HepG2 (cell line): ENCODE data around the gene DNAJB11. TPM values are rescaled to one million over a fixed set of nuclear protein-coding genes. Genes with fewer than 3 reads are reported as not detected.

ENCODE experiments used
- CC2D1A ChIP-seq: sonication (generic); formaldehyde crosslinking; IDR thresholded peaks from 2 replicates; pipeline ENCODE4 v1.8.1; 2023; ENCODE audit warnings: mild to moderate bottlenecking, missing genetic modification reagents
- ISX ChIP-seq: sonication (generic); formaldehyde crosslinking; conservative IDR thresholded peaks from 2 replicates; pipeline ENCODE4 v1.5.0; 2020; ENCODE audit warnings: missing genetic modification reagents
- SALL2 ChIP-seq: sonication (generic); formaldehyde crosslinking; IDR thresholded peaks from 2 replicates; pipeline ENCODE4 v1.8.1; 2023; ENCODE audit warnings: mild to moderate bottlenecking, missing genetic modification reagents, inconsistent platforms
- SOX6 ChIP-seq, 2 experiments: fragments of 450-650 bp in 1 of 2; sonication (generic) in 1 of 2; formaldehyde crosslinking in 1 of 2; IDR thresholded peaks; 2 replicates each; pipeline versions ENCODE4 v1.4.0 to v1.6.1; 2017 to 2020; ENCODE audit warnings: antibody characterized with exemption in 1 of 2, mild to moderate bottlenecking in 1 of 2, missing genetic modification reagents in 1 of 2
- TAF1 ChIP-seq: sonication (generic); formaldehyde crosslinking; IDR thresholded peaks from 2 replicates; pipeline ENCODE4 v1.4.0; 2020; ENCODE audit warnings: missing genetic modification reagents
- TCF7L2 ChIP-seq: IDR thresholded peaks from 2 replicates; pipeline ENCODE4 v1.6.1; 2011; ENCODE audit warnings: mild to moderate bottlenecking, low read depth, low read length, moderate library complexity
- ZNF282 ChIP-seq: fragments of 450-650 bp; IDR thresholded peaks from 2 replicates; pipeline ENCODE4 v1.6.1; 2018; ENCODE audit not compliant: partially characterized antibody
- ZNF598 ChIP-seq: sonication (generic); formaldehyde crosslinking; IDR thresholded peaks from 2 replicates; pipeline ENCODE4 v1.5.1; 2020; ENCODE audit warnings: mild to moderate bottlenecking, missing genetic modification reagents, borderline replicate concordance
- ZNF713 ChIP-seq: sonication (generic); formaldehyde crosslinking; IDR thresholded peaks from 2 replicates; pipeline ENCODE4 v1.4.0; 2020; ENCODE audit warnings: mild to moderate bottlenecking, missing genetic modification reagents
- polyA plus RNA-seq, 8 experiments: library from polyadenylated mRNA; depleted of rRNA in 3 of 8; stranded (reverse) in 7 of 8; unstranded in 1 of 8; fragments of >200 nt; fragmentation: Illumina TruSeq in 4 of 8; extraction: Trizol in 4 of 8; gene quantifications; 2 replicates each; pipeline versions ENCODE4 v1.2.1 to v1.2.3, GENCODE V29; 2011 to 2016; ENCODE audit warnings: low read depth in 4 of 8, missing spikeins in 1 of 8, mixed read lengths in 1 of 8; ENCODE audit not compliant: insufficient read depth in 1 of 8
- total RNA-seq, 5 experiments: library from RNA; depleted of rRNA; stranded (reverse); fragments of >200 nt; fragmentation: Illumina TruSeq; extraction: Trizol; gene quantifications; 2 replicates each; pipeline ENCODE4 v1.2.3, GENCODE V29; 2016; ENCODE audit warnings: low read depth in 1 of 5
- TF ChIP-seq, protein P1 (sequence below): sonication (generic); formaldehyde crosslinking; IDR thresholded peaks from 2 replicates; pipeline ENCODE4 v1.5.0; 2020; ENCODE audit warnings: missing genetic modification reagents, mild to moderate bottlenecking, borderline replicate concordance
- TF ChIP-seq, protein P2 (sequence below): sonication (generic); formaldehyde crosslinking; IDR thresholded peaks from 2 replicates; pipeline ENCODE4 v1.5.0; 2020; ENCODE audit warnings: missing genetic modification reagents
- TF ChIP-seq, protein P3 (sequence below): fragments of 450-650 bp; IDR thresholded peaks from 2 replicates; pipeline ENCODE4 v1.6.1; 2016
- TF ChIP-seq, protein P4 (sequence below): sonication (generic); formaldehyde crosslinking; IDR thresholded peaks from 2 replicates; pipeline ENCODE4 v1.4.0; 2020; ENCODE audit warnings: missing genetic modification reagents
- TF ChIP-seq, protein P5 (sequence below): sonication (generic); formaldehyde crosslinking; IDR thresholded peaks from 2 replicates; pipeline ENCODE4 v1.4.0; 2020; ENCODE audit warnings: missing genetic modification reagents
- TF ChIP-seq, protein P6 (sequence below): sonication (generic); formaldehyde crosslinking; IDR thresholded peaks from 2 replicates; pipeline ENCODE4 v1.4.0; 2020; ENCODE audit warnings: missing genetic modification reagents, mild to moderate bottlenecking, borderline replicate concordance

DNAJB11 gene
- total and polyA plus RNA-seq, 2 of the 13 experiments (the other 11 are each of a cell fraction or from before 2014, with no cell fraction given), result 41.0 to 132 TPM

DNA sequence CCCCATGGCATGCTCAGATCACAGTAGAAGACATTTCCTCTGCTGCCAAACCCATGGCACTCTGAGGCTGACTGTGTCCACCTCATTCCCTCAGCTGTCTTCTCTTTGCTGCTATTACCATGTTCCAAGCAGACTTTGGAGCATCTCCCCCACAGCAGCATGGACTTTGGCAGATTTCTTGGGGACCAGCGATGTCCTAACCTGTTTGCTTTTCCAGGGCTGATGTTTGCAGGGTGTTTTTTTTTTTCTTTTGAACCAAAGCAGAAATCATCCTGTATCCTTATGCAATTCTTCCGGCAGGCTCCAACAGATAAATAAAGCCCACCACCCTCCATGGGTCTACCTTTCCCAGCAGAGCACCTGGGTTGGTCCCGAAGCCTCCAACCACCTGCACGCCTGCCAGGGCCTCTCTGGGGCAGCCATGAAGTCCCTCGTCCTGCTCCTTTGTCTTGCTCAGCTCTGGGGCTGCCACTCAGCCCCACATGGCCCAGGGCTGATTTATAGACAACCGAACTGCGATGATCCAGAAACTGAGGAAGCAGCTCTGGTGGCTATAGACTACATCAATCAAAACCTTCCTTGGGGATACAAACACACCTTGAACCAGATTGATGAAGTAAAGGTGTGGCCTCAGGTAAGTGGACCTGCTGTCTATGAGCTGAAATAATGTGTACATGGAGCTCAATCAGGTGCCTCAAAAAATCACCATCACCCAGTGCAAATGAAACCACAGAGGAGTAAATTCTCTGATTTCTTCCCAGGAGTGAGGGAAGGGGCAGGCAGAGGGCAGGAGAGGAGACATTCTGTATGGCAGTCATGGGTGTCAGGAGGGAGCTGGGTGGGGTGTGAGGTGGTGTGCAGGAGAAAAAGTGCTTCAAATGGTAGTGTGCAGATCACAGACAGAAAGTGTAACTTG, 42.5 kb downstream of the DNAJB11 start, which contains the start of gene AHSG (continued):
- TF ChIP-seq, protein P1, sequence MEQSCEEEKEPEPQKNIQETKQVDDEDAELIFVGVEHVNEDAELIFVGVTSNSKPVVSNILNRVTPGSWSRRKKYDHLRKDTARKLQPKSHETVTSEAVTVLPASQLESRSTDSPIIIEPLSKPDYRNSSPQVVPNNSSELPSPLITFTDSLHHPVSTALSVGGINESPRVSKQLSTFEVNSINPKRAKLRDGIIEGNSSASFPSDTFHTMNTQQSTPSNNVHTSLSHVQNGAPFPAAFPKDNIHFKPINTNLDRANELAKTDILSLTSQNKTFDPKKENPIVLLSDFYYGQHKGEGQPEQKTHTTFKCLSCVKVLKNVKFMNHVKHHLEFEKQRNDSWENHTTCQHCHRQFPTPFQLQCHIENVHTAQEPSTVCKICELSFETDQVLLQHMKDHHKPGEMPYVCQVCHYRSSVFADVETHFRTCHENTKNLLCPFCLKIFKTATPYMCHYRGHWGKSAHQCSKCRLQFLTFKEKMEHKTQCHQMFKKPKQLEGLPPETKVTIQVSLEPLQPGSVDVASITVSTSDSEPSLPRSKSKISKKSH (CRISPR knock-in tag), result peak; percentile 42; the same call in 1 of the 2 replicates
- TF ChIP-seq ISX (CRISPR knock-in tag) (0 out of 2 replicates have a peak, but pooled peaks have one; percentile 17), SALL2 (CRISPR knock-in tag) (no peak), ZNF713 (CRISPR knock-in tag) (no peak), CC2D1A (CRISPR knock-in tag) (no peak), TAF1 (CRISPR knock-in tag) (peak; percentile 75), TCF7L2 (peak; percentile 67; the same call in 1 of the 2 replicates), ZNF282 (no peak), ZNF598 (CRISPR knock-in tag) (no peak), SOX6 (IDR thresholded peaks at IDR 0.05) (no peak), SOX6 (CRISPR knock-in tag; IDR thresholded peaks at IDR 0.05) (peak; percentile 94)
- TF ChIP-seq, protein P2, sequence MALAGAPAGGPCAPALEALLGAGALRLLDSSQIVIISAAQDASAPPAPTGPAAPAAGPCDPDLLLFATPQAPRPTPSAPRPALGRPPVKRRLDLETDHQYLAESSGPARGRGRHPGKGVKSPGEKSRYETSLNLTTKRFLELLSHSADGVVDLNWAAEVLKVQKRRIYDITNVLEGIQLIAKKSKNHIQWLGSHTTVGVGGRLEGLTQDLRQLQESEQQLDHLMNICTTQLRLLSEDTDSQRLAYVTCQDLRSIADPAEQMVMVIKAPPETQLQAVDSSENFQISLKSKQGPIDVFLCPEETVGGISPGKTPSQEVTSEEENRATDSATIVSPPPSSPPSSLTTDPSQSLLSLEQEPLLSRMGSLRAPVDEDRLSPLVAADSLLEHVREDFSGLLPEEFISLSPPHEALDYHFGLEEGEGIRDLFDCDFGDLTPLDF (CRISPR knock-in tag), result peak; percentile 50
- TF ChIP-seq, protein P3, sequence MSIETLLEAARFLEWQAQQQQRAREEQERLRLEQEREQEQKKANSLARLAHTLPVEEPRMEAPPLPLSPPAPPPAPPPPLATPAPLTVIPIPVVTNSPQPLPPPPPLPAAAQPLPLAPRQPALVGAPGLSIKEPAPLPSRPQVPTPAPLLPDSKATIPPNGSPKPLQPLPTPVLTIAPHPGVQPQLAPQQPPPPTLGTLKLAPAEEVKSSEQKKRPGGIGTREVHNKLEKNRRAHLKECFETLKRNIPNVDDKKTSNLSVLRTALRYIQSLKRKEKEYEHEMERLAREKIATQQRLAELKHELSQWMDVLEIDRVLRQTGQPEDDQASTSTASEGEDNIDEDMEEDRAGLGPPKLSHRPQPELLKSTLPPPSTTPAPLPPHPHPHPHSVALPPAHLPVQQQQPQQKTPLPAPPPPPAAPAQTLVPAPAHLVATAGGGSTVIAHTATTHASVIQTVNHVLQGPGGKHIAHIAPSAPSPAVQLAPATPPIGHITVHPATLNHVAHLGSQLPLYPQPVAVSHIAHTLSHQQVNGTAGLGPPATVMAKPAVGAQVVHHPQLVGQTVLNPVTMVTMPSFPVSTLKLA, result peak; percentile 4; the same call in 1 of the 2 replicates
- TF ChIP-seq, protein P4, sequence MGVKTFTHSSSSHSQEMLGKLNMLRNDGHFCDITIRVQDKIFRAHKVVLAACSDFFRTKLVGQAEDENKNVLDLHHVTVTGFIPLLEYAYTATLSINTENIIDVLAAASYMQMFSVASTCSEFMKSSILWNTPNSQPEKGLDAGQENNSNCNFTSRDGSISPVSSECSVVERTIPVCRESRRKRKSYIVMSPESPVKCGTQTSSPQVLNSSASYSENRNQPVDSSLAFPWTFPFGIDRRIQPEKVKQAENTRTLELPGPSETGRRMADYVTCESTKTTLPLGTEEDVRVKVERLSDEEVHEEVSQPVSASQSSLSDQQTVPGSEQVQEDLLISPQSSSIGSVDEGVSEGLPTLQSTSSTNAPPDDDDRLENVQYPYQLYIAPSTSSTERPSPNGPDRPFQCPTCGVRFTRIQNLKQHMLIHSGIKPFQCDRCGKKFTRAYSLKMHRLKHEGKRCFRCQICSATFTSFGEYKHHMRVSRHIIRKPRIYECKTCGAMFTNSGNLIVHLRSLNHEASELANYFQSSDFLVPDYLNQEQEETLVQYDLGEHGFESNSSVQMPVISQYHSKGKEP, result 0 out of 2 replicates have a peak, but pooled peaks have one; percentile 31
- TF ChIP-seq, protein P5, sequence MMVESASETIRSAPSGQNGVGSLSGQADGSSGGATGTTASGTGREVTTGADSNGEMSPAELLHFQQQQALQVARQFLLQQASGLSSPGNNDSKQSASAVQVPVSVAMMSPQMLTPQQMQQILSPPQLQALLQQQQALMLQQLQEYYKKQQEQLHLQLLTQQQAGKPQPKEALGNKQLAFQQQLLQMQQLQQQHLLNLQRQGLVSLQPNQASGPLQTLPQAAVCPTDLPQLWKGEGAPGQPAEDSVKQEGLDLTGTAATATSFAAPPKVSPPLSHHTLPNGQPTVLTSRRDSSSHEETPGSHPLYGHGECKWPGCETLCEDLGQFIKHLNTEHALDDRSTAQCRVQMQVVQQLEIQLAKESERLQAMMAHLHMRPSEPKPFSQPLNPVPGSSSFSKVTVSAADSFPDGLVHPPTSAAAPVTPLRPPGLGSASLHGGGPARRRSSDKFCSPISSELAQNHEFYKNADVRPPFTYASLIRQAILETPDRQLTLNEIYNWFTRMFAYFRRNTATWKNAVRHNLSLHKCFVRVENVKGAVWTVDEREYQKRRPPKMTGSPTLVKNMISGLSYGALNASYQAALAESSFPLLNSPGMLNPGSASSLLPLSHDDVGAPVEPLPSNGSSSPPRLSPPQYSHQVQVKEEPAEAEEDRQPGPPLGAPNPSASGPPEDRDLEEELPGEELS, result peak; percentile 96
- TF ChIP-seq, protein P6, sequence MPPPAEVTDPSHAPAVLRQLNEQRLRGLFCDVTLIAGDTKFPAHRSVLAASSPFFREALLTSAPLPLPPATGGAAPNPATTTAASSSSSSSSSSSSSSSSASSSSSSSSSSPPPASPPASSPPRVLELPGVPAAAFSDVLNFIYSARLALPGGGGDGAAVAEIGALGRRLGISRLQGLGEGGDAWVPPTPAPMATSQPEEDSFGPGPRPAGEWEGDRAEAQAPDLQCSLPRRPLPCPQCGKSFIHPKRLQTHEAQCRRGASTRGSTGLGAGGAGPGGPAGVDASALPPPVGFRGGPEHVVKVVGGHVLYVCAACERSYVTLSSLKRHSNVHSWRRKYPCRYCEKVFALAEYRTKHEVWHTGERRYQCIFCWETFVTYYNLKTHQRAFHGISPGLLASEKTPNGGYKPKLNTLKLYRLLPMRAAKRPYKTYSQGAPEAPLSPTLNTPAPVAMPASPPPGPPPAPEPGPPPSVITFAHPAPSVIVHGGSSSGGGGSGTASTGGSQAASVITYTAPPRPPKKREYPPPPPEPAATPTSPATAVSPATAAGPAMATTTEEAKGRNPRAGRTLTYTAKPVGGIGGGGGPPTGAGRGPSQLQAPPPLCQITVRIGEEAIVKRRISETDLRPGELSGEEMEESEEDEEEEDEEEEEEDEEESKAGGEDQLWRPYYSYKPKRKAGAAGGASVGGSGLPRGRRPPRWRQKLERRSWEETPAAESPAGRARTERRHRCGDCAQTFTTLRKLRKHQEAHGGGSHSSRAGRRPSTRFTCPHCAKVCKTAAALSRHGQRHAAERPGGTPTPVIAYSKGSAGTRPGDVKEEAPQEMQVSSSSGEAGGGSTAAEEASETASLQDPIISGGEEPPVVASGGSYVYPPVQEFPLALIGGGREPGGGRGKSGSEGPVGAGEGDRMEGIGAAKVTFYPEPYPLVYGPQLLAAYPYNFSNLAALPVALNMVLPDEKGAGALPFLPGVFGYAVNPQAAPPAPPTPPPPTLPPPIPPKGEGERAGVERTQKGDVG (CRISPR knock-in tag), result peak; percentile 72; the same call in 1 of the 2 replicates
